GM21360 (cell line): ENCODE data around the gene EPB41L4B.

Source experiments
- ATAC-seq: cut with Tn5 transposase; IDR thresholded peaks from one replicate; pipeline ENCODE4 v1.9.1; 2021; ENCODE audit warnings: mild to moderate bottlenecking, moderate library complexity; ENCODE audit not compliant: unreplicated experiment

EPB41L4B gene

DNA sequence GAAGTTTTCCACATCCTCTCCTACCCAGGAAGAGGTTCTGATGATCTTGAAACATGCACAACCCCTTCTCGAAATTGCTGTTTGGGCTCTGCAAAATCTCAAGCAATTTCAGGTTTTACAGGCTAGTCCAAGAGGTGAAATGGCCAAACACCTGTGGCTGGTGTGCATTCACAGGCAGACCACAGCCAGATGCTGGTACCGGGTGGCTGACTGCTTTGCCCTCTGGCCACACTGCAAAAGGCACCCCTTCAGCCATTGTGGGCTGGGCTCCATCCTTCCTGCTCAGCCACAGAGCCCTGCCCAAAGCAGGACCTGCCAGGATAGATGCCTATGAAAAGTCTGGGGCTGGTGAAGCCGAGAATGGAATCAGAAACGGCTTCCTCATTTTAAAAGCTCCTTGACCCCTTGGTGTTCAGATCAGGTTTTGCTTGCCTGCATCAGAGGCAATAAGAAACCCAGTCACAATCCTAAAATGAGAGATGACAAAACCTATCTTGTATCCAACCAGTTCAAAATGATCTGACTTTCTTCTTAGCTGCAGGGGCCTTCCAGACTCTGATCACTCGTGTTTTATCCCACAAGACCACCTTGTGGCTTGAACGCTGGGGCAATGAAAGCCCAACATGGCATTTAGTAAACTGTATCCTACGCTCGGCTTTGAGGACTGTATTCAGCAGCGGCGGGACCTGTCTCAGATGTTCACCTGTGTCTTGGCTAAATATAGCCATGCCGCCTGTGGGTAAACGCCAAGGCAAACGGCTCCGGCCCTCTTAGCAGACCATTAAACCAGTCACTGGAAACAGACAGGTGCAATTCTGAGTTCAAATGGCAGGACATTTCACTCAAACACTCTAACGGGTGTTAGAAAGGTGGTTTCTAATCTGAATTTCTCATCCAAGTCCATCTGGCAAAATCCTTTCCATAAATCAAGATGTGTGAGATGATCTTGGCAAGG is 49.6 kb downstream of the EPB41L4B start:
- ATAC-seq = no peak

DNA sequence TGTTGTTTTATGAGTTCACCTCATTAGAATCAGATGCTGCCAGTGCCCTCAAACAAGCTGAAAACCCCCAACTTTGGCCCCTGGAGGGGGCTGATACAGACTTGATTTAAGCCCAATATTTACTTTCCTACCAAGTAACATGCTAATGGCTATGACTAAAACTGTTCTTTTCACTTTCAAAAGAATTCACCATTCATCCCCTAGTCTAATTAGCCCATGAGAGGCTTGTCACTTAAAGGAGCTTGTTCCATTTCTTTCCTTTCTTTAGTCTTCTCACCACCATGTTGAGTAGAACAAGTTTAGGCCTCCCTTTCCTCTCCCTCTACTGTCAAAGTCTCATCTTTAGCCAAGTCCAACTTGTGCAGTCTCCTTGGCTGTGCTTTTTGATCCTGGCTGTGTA is 50.4 kb downstream of the EPB41L4B start:
- ATAC-seq = no peak

DNA sequence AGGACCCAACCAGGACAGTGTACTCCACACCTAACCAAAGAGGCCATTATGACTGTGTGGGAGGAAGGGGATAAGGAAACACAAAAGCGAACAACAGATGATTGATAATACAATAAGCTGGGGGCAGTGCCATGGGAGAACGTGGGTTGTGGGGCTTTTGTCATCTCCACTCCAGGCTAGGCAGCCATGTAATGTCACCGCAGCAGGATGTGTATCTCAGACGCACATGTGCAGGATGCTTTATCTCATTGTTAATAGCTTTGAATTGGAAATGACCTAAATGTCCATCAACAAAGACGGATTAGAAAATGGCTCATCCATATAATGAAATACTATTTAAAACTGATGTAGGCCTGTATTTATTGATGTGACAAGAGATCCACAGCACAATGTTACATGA is 51.0 kb downstream of the EPB41L4B start:
- ATAC-seq = no peak

GRCh38 chr9:109269081-109269480 is 51.8 kb downstream of the EPB41L4B start:
- ATAC-seq = no peak

DNA sequence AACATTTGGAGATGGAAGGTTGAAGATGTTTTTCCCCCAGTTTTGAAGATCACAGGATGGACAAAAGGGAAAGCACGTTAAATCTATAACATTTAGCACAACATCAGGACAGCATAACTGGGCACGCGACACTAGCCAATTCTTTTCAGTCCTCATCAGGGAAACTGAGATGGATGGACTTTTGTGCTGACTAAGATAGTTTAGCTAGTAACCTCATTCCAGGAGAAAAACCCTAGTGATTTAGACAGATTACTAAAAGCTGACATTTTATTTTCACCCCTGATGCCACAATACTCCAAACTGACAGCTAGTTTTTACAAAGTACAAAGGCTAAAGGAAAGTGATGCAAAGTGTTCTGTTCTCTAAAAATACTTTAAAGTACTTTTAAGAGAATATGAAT is 53.3 kb downstream of the EPB41L4B start:
- ATAC-seq = no peak

- no peak for ATAC-seq
Observed at GRCh38 chr9:109264877-109265587, 55.8 kb downstream of the EPB41L4B start.

DNA sequence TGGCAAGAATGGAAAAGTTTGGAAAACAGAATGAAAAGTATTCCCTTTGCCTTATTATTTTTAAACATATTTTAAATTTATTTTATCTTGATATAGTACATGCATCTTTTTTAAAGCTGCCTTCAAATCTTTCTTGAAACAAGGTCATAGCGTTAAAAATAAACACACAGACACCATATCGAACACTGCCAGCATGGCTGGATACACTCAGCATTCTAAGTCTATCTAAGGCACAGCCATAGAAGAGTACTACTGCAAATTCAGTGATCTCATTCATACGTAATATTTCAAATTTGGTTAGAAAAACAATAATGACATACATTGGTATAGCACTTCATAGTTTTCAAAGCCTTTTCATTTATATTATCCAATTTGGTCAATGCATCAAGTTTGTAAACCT is 57.5 kb downstream of the EPB41L4B start:
- ATAC-seq = no peak

- no peak for ATAC-seq
Observed at GRCh38 chr9:109258481-109259302, 62.2 kb downstream of the EPB41L4B start.

DNA sequence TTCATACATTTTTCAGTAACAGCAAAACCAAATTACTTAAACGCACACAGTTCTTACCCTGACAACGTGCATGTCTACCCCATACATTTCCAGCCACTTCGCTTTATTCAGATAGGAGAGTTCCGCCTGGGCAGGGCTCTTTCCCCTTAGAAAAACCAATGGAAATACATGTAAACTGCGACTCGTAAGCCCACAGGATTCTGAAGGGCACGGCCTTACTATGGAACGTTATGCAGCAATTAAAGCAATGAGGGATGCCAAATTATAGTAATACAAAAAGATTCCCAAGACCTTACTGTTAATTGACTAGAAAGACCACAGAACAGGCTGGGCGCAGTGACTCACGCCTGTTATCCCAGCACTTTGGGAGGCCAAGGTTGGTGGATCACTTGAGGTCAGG is 64.5 kb downstream of the EPB41L4B start:
- no peak for ATAC-seq

DNA sequence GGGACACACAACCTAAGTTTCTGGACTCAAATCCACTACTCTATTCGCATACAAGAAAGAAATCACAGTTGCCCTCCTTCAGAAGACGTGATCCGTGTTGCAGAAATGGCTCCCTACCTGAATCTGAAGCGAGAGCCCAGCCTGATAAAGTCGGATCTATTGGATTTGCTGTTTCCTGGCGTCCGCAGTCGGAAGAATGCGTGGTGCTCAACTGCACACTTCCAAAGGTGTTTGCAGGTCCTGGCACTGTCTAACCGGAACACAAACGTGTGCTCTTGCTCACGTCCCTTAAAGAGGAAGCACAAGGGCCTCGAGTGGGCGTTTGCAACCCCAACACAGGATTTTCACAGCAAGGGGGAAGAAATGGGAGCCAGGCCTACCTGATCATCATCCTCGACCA is 65.5 kb downstream of the EPB41L4B start:
- ATAC-seq = no peak

DNA sequence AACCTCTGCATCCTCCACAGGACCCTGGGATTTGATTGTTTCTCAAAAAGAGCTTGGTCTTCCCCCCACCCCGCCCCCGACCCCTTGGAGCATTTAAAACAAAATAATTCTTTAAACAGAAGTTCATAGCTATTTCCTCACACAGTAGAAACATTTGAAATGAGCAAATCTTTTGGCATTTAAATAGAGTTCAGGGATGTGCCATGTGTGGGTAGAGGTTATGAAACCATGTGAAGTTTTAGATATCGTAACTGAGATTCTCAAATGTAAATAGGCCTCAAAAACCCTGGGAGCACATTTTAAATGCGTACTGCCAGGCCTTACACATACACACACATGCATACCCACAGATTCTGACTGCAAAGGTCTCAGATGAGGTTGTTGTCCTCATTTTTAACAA is 66.5 kb downstream of the EPB41L4B start:
- ATAC-seq = no peak

DNA sequence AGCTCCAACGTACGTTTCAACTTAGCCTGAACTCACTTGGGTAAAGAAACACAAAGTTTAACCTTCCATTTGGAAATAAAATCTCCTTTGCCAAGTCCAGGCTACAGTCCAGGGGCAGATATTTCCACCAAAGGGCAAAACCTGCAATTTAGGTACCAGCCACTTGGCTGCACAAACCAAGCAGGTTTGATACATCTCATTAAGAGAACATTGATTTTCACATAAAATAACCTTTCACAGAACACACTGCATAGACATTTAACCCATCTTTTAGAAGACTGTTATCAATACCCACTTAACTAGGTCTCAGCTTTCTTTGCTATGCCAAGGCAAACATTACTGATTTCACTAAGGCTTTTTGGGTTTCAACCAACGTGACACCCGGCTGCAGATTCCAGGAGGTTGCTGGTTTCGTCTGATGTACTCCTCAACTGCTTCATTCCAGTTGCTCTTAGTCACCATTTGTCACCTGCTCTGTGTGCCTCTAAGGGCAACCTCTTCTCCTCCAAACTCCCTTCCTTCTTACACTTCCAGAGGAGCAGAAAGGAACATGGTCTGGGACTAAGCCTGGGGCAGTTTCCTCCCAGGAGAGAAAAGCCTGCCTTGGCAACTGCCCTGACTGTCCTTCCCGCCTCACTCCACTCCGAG is 67.1 kb downstream of the EPB41L4B start:
- no peak for ATAC-seq

DNA sequence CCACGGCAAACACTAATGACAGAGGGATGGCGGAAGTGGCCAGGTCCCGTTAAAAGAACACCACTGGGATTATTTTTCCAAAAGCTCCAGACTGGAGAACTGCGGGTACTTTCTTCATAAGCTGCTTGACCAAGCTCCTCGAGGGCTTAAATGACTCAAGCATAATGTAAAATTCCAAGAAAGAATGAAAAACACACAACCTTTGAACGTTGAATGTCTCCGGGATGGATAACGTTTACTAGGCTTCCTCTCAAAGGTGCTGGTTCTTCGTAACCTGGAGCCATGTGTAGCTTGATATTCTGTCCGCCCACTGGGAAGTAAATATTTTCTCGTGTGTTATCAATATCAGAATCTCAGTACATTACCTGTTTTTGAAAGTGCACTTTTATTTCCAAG is 67.6 kb downstream of the EPB41L4B start:
- no peak for ATAC-seq

GRCh38 chr9:109252291-109252690 is 68.6 kb downstream of the EPB41L4B start:
- no peak for ATAC-seq

DNA sequence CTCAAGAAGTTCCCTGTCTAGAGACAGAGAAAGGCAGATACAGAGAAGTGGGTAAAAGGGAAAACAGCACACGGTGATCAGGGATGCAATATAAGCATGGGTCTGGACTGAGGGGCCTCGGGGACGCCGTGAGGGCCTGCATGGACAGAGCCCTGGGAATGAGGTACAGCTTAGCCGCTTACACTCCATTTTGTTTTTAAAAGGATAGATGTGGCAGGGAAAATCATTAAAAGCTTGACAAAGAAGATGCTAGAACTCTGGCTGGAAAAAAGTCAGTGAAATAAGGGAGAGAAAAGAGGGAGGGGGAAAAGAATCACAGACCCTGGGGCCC is 69.1 kb downstream of the EPB41L4B start:
- no peak for ATAC-seq

DNA sequence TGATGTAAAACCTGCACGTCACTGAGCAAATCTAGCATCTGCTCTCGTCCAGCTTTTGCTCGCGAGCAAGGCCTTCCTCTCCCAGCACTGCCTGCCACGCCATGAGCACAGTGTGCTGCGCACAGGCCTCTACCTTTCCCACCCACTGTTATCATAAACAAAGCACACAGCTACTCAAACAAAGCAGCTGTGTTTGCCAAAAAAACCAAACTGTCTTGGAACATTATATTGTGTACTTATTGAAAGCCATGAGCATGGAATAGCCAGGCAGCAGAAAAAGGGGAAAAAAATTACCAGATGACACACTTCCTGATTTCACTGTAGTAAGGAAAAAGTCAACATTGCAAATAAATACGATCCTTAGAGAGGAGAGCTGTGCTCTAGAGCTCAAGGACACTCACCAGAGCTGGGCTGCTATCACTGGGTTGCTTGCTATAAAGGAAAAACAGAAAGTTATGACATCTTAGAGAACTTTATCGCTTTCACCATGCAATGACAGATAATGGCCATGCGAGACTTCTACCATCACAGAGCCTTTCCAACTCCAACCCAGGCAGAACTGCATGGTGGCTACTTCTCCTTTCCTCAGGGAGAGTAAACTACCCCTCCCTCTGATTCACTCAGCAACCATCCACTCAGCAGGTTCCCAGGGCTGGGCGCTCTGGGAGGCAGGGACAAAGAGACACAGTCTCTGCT is 69.6 kb downstream of the EPB41L4B start:
- no peak for ATAC-seq

GRCh38 chr9:109250771-109251079 is 70.1 kb downstream of the EPB41L4B start:
- ATAC-seq = no peak

DNA sequence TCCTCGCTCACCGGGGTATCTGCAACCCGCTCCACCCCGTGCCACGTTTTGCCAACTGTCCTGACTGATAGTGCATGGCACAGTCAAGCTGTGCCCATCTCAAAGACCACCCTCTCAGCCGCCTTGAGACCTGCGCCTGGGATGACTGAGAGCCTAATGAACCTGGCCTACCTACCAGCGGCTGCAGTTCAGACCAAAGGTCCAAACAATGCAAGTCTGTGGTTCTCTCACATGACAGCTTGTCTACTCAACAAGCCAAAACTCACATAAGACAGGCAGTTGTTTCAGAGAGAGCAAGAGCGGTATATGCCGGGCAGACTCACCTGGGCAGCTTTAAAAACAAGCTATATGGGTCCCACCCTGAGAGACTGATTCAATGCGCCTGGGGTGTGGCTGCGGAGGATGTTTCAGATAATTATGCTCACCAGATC is 70.5 kb downstream of the EPB41L4B start:
- no peak for ATAC-seq

DNA sequence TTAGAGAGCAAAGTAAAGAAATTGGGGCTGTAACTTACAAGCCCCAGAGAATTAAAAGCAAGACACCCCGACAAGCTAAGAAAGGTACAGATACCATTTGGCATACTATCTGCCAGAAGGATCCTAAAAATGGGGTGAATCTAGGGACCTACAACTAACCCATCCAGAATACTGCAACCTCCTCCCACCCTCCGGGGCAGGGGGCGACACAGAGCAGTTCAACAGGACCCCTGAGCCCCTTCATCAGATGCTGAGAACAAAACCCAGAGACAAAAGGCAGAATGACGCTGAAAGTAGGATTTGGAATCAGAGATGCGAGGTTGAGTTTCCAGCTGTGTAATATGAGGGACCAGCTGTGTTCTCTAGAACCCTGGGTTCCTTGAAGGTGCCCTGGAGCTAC is 71.2 kb downstream of the EPB41L4B start:
- ATAC-seq = no peak

DNA sequence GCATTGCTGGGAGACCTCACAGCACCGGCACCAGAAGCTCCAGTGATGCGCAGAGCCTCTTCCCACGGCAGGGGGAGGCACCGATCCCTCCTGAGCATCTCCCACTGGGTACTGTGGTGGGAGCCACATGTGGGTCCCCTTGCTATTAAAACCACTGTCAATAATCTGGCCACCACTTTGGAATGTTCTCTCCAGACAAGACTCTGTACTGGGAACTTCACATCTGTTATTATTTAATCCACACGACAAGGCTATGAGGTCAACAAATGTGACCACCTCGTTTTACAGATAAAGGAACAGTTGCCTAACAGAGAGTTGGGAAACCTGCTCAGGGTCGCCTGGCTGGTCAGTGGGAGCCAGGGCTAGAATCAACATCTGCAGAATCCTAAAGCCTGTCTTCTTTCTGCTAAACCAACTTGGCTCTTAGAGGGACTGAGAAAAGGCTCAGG is 72.7 kb downstream of the EPB41L4B start:
- ATAC-seq = no peak
